HG03108 (cell line): ENCODE results near the gene AUH.
A peak's percentile ranks its signal among the peaks of the same experiment; 100 is the strongest.

Experiments
- ATAC-seq: cut with Tn5 transposase; IDR thresholded peaks from one replicate; pipeline ENCODE4 v1.9.1; 2021; ENCODE audit warnings: moderate library complexity; ENCODE audit not compliant: unreplicated experiment

AUH gene

GRCh38 chr9:91192381-91193086 is 169.2 kb downstream of the AUH start:
- no peak for ATAC-seq

GRCh38 chr9:91191411-91192380 is 170.0 kb downstream of the AUH start:
- peak; percentile 47 for ATAC-seq

- no peak for ATAC-seq
Observed at GRCh38 chr9:91190062-91190461, 171.7 kb downstream of the AUH start.

- no peak for ATAC-seq
Observed at GRCh38 chr9:91188719-91189590, 172.8 kb downstream of the AUH start.

GRCh38 chr9:91187965-91188344 is 173.8 kb downstream of the AUH start:
- no peak for ATAC-seq

- ATAC-seq: no peak
Observed at GRCh38 chr9:91187311-91187964, 174.3 kb downstream of the AUH start.

GRCh38 chr9:91186632-91187108 is 175.0 kb downstream of the AUH start:
- ATAC-seq: no peak

- no peak for ATAC-seq
Observed at GRCh38 chr9:91185193-91185886, 176.4 kb downstream of the AUH start.

- ATAC-seq: no peak
Observed at GRCh38 chr9:91182429-91183225, 179.1 kb downstream of the AUH start.

GRCh38 chr9:91181541-91181940 is 180.2 kb downstream of the AUH start:
- ATAC-seq: no peak

GRCh38 chr9:91180930-91181268 is 180.8 kb downstream of the AUH start:
- ATAC-seq: no peak

- no peak for ATAC-seq
Observed at GRCh38 chr9:91180240-91180929, 181.3 kb downstream of the AUH start.

- no peak for ATAC-seq
Observed at GRCh38 chr9:91179237-91180138, 182.2 kb downstream of the AUH start.

GRCh38 chr9:91178281-91179236 is 183.2 kb downstream of the AUH start:
- no peak for ATAC-seq

- no peak for ATAC-seq
Observed at GRCh38 chr9:91177661-91178280, 183.9 kb downstream of the AUH start.

GRCh38 chr9:91177081-91177480 is 184.6 kb downstream of the AUH start:
- no peak for ATAC-seq
